ENCODE measurements around the gene RBM33.

Gene RBM33

GRCh38 chr7:155825336-155825735 is 180.9 kb downstream of the RBM33 start:
- no peak for DNase-seq (ENCODE audit: low read depth)

DNA sequence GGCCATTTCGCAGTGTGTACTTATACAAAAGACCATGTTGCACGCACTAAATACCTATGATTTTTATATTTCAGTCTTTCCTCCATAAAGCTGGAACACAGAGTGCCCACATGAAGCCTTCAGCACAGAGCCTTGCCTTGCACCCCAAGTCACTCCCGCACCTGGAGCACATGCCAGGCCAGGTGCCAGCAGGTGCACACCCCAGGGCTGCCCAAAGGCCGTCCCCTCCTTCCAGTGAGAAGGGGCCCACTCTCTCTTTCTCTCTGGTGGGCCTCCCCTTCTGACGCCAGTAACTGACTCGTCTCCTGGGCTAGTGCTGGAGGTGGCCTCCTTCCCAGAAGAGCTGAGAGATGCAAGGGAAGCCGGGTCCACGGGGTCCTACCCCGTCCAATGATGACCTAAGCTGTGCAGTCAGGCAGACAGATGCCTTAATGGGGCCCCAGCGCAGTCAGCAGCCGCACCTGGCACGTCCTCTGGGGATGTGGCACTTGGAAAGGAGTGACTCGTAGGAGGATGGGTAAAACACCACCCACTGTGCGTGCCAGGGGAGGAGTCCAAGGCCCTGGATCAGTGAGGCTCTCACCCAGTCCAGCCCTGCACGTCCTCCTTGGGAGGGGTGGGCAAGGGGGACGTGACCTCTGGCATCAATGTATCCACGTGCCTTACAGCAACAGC is 185.5 kb downstream of the RBM33 start:
- DNase-seq (ENCODE audit: low read depth) = no peak

Measured in stimulated activated CD8-positive, alpha-beta memory T cell treated with anti-CD3 and anti-CD28 coated beads, Interleukin-12 subunit alpha, Interleukin-12 subunit beta, amount 100 ng/mL, for 4 hours (primary cell).